GM19023 (cell line): ENCODE data around the gene WBP1.
"Not testable (repeated sequence)": the region's sequence is repeated elsewhere in the genome, so short reads cannot be mapped to it uniquely, and the experiment has no call there.

Experiments
- ATAC-seq: cut with Tn5 transposase; IDR thresholded peaks from one replicate; pipeline ENCODE4 v1.9.1; 2021; ENCODE audit warnings: mild to moderate bottlenecking, moderate library complexity; ENCODE audit not compliant: unreplicated experiment

Gene WBP1

DNA sequence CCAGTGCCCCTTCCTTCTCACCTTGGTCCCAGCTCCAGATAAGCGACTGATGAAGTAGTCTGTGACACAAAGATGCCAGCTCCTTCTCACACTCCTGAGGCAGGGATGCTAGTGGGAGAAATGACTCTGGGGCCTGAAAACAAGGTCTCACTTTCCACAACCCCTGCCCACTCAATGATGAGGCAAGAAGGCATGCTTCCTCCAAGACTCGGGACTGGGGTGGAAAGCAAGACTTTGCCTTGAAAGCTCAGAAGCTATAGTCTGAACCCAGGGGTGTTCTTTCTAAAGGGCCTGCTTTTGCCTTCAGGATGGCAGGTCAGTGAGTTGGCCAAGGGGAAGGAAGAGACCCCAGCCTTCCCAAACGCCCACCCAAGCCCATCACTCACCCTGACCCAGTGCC is 23.2 kb downstream of the WBP1 start:
- ATAC-seq = no peak

DNA sequence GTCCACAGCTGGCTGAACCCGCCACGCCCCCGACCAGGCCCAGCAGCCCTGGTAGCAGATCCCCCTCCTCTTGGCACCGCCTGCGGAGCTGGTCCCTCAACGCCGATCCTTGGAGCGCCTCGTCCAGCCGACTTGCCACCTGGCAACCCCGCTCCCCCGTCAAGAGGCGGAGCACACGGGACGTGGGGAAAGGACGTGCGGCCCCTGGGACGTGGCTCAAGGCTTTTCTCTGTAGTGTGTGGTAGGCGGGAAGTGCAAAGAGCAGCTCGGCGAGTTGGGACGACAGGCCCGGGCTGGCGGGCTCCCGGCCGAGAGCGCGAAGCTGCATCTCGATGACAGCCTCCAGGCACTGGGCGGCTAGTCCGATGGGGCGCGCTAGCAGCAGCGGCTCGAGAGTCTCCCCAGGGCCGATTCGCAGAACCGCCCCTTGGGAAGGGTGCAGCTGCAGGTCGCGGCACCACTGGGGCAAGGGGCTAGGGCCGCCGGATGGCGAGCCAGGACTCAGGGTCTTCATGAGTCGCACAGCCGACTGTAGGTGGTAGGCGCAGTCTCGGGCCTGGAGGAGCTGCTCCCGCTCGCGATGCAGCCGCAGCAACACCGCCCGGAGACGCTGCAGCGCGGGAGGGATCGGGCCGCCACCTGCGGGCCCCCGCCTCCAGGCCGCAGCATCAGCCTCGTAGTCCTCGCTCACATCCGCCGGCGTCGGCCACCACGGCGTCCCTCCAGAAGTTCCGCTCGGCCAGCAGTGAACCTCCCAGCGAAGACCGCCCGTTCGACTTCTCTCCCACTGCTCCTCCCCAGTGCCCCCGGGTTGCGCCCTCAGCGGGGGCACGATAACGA is 23.9 kb downstream of the WBP1 start:
- ATAC-seq = peak; percentile 41

DNA sequence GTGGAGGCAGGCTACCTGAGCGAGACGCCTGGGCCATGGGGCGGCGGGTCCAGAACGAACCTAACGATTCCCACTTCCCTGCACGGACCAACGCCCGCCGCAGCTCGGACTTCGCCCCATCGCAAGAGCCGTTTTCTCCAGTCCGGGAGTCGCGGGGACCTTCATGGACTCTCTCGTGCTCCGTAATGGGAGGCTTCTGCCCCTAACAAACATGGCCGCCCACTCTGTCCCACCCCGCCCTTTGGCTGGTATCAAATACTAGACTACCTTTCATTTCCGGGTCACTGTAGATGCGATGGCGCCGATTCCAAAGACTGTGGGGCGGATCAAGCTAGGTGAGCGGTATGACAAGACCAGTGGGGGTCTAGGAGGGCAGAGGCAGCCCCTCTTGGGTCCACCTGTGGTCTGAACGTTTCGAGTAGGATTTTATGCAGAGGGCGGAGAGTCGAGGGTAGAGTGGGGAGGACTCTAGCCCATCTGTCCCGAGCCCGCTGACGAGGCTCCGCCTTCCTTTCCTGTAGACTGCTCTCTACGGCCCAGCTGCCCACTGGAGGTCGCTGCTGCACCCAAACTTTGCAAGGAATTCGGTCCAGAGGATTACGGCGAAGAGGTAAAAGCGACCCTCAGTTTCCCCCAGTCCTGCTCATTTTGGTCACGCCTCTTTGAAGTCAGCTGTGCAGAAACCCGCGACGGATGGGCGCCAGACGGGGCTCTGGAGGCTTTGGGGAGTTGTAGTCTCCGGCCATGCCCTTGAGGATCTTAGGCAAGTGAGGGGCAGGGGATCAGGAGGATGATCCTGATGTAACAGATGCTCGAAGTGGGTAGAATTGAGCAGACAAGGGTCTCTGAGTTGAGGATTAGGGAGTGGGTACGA is 24.8 kb downstream of the WBP1 start, which contains the start of the genes CCDC142 and TTC31:
Gene CCDC142, minus strand, starts transcription at position 198 of the 874 bp plus-strand sequence. Its CDS starts 161 bp downstream, at position 37.
Gene TTC31, plus strand, starts transcription at position 281 of the 874 bp plus-strand sequence. Its CDS starts 15 bp downstream, at position 296.
- ATAC-seq = peak; percentile 92

DNA sequence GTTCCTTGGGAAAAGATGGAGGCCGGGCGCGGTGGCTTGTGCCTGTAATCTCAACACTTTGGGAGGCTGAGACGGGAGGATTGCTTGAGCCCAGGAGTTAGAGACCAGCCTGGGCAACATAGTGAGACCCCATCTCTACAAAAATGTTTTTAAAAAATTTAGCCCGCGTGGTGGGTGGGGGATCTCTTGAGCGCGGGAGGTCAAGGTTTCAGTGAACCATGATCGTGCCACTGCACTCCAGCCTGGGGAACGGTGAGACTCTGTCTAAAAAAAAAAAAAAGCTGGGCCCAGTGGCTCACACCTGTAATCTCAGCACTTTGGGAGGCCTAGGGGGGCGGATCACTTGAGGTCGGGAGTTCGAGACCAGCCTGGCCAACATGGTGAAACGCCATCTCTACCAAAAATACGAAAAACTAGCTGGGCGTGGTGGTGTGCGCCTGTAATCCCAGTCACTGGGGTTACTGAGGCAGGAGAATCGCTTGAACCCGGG is 25.5 kb downstream of the WBP1 start:
- ATAC-seq = not testable (repeated sequence)

DNA sequence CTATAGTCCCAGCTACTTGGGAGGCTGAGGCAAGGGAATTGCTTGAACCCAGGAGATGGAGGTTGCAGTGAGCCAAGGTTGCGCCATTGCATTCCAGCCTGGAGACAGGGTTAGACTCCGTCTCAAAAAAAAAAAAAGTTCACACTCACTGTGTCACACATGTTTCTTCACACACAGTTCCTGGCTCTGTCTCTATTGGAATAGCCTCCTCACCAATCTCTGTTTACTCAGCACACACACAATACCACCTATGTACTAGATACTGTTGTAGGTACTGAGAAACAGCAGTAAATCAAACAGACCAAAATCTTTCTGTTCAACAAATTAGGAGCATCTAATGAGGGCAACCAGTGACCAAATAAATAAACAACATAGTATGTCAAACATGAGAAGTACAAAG is 27.9 kb downstream of the WBP1 start:
- ATAC-seq = no peak

DNA sequence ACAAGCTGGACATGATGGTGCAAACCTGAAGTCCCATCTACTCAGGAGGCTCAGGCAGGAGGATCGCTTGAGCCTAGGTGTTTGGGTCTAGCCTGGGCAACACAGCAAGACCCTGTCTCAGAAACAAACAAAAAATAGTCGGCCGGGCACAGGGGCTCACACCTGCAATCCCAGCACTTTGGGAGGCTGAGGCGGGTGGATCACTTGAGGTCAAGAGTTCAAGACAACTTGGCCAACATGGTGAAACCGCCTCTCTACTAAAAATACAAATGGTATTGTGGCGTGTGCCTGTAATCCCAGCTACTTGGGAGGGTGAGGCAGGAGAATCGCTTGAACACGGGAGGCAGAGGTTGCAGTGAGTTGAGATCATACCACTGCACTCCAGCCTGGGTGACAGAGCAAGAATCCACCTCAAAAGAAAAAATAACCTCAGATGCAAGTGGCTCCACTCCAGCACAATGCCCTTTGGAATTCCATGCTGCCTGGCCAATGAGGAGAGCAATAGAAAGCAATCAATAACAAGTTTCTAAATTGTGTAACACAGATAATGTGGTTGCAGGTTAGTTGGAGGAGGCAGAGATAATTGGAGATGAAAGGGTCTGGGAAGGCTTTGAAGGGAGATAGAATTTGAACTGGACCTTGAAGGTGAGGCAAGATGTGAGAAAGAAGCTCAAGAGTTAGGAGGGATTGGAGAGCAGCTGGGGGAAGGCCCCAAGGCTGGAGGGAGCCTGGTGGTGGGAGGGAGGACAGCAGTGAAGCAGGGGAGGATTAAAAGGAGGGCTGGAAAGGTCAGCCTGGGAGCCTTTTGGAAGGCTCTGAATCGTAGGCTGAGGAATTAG is 30.6 kb downstream of the WBP1 start:
- no peak for ATAC-seq

DNA sequence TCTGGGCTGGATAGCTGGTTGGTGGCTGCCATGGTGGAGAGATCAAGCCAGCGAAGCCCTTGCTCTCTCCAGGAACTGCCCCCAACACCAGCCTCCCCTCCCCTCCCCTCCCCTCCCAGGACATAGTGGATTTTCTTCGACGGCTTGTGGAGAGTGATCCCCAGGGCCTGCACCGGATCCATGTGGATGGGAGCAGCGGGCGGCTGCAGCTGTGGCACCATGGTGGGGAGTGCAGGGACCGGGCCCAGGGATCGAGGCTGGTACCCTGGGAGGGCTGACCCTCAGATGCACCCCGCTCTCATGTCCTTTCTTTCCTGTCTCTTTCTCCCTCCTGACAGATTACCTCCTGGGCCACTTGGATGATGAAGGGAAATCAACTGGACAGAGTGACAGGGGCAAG is 31.7 kb downstream of the WBP1 start:
- no peak for ATAC-seq

DNA sequence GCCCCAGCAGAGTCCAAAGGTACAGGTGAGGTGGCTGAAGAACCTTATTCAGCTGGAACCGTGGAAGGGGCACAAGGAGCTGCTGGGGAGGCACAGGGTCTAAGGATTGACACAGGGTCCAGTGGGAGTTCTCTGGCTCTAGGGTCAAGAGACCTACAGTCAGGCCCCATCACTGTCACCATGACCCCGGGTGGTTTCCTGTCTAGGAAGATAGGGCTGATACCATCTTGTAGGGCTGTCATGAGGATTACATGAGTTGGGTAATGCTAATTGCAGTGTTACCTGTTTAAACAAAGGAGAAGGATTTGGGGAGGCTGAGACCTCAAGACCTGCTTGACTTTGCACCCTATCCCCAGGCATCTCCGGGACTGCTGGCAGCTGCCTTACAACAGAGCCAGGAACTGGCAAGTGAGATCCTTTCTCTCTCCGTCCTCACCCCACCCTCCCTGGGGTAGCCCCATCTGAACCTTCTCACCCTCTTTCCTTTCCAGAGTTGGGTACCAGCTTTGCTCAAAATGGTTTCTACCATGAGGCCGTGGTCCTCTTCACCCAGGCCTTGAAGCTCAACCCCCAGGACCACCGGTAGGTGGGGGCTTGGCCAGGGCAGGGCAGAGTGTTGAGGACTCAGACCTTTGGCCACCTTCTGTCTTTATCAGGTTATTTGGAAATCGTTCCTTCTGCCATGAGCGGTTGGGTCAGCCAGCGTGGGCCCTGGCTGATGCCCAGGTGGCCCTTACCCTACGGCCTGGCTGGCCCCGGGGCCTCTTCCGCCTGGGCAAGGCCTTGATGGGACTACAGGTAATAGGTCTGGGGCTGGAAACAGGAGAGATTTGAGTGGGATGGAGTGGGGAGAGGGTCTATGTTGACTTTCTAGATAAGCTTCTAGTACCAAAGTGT is 33.7 kb downstream of the WBP1 start:
- no peak for ATAC-seq

DNA sequence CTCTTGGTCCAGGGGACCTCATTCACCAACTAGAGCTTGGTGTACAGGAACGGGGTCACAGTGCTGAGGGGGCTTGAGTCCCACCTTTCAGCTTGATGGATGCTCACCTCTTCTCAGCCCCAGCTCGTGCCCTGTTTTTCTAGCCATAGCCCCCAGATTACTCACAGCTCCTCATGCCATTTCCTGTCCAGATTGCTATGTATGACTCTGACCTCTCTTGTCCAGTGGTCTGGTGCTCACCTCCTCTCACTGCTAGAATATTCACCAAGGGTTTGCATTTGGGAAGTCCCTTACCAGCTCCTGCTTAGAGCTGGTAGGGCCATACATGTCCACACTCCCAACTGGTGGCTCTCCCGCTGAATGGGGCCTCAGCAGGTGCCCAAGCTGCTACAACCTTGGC is 35.3 kb downstream of the WBP1 start:
- ATAC-seq = no peak

DNA sequence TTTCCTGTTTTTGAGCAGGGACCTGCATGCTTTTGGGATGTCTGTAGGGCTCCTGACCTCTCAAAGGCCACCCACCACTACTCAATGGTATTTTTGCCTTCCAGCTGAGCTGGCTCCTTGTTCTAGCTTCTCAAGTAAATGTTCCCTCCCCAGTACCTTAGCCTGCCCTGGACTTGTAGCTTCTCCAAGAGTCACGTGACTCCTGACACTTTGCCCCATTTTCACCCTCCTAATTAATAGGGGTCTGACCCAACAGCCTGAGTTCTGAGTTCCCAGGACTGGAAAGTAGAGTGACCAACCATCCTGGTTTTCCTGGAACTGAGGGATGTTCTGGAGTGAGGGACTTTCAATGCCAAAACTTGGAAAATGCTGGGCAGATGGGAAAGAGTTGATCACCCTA is 37.2 kb downstream of the WBP1 start:
- ATAC-seq = no peak

DNA sequence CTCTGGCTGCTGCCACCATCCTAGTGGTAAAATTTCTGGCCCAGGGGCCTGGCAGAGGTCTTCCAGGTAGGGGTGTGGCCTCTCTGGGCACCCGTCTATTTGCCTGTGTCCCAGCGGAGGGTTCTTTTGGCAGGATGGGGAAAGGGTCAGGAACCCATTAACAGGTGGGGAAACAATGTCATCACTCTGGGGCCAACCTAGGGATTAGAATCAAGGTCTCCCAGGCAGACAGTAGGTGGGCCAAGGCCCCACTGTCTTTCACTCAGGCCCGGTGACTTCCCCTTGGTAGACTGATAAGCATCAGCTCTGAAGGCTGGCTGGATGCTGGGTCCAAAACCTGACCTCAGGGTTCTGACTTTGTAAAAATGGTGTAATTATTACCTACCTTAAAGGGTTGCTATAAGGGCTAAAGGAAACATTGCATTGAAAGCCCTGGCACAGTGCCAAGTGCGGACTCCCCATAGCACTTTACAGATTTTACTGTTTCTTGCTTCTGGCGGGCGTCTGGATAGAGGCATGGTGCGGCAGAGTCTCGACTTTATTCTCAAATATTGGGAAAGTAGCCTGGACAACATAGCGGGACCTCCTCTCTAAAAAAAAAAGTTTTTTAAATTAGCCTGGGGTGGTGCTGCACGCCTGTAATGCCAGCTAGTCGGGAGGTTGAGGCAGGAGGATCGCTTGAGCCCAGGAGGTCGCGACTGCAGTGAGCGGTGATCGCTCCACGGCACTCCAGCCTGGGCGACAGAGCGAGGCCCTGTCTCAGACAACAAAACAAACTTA is 38.9 kb downstream of the WBP1 start:
- no peak for ATAC-seq

DNA sequence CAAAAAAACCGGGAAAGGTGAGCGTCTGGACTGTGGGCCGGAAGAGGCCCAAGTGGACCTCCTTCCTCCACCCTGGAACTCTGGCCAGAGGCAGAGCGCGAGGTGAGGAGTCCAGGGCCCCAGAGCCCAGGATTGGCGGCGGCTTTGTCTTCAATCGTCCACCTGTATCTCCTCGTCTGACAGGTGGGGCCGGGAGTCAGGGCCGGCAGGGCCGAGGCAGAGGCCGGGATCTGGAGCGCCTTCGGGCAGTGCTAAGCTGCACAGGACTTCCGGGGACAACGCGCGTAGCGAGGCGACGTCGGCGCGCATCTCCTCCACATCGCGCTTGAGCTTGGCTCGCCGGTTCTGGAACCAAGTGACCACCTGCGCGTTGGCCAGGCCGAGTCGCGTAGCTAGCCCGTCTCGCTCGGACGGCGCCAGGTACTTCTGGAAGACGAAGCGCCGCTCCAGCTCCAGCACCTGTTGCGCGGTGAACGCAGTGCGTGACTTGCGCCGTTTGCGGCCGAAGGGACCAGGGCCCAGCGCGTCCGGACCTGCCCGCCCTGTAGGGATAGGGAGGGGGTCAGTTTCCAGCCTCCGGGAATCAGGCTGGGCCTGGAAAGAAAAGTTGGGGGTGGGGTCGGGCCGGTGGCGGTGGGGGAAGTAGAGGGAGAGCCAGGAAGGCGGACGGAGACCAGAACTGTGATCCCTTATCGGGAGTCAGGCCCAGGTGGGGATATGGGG is 39.7 kb downstream of the WBP1 start:
- ATAC-seq = no peak

DNA sequence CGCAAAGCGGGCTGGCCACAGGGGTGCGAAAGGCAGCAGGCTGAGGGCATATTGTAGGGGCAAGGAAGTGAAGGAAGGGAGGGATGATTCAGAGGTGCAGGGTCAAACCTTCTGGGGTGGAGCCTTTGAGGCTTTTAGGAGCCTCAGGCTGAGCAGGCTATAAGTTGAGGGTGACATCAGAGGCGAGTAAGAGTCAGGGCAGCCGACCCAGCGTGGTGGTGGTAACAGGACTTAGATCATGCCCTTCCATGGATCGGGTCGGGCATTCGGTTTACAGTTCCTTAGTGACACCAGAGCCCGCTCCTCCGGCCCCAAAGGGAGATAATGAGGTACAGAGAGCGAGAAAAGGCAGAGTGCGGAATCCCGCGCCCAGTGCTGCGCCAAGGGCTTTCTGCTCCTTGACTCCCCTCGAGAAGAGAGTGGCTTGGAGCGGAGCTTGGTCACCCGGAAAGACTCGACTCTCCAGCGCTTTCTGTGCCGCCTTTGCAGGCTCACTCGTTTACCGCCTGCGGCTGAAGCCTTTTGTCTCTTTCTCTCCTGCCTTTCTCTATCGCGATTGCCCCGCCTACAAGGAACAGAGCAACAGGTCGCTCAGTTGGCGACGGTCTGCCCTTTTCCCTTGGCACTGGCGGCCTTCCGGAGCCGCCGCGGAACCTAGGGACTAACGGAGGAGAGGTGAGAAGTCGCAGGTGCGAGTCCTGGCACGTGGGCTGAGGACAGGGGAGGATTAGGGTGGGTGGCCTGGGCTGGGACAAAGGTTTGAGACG is 40.4 kb downstream of the WBP1 start:
- no peak for ATAC-seq

DNA sequence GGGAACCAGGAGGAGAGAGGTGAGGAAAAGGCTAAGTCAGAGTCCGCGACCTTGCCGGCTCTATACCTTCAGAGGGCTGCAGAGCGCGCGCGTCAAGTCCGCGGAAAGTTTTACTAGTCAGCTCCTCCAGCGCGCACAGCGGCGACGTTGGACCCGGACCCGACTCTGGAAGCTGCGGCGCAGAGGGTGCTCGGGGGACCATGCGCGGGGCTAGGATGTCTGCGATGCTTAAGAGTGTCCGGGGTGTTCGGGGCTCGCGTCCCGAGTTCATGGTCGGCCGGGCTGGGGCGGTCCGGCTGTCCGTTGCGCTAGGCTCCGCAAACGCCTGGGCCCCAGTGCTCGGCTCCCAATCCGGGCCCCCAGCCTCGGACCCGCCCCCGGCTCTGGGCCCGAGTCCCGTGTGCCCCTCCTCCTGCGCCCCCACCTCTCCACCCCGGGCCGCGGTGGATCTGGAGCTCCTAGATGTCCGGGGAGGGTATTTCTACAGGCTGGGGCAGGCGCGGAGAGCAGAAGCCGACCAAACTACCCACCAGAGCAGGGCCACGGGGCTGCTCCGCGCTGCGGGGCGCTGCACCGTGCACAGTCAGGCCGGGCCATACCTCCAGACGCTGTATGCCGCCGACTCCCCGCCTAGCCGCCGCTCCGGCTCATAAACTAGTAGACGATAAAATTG is 41.2 kb downstream of the WBP1 start, which contains the start of gene LBX2:
Gene LBX2, minus strand, starts transcription at position 337 of the 673 bp plus-strand sequence. Its CDS starts 66 bp downstream, at position 271.
- no peak for ATAC-seq

DNA sequence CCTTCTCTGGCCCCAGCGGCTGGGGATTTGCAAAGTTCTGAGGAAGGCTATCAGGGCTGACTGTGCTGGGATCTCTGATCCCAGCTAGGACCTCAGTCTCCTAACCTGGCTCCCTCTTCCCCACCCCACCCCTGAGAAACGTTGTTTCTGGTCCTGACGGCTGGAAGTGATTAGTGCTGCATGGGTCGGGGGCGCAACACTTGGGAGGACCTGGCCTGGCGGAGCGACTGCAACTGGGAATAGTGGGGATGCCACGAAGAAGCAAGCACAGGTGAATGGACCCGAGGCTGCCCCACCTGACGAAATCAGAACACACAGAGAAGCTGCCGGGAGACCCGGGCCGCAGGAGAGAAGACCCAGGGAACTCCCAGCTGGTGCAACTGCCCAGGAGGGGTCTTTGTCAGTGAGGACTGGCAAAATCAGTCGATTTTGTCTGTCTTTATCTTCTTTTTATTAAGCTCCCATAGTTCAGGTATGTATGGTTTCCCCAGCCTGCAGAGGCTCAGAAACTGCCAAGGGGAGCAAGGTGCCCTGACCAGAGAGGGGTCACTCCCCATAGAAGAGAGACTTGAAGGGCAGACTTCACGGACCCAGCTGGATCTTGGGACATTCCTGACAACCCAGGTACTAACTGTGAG is 41.8 kb downstream of the WBP1 start:
- ATAC-seq = no peak

DNA sequence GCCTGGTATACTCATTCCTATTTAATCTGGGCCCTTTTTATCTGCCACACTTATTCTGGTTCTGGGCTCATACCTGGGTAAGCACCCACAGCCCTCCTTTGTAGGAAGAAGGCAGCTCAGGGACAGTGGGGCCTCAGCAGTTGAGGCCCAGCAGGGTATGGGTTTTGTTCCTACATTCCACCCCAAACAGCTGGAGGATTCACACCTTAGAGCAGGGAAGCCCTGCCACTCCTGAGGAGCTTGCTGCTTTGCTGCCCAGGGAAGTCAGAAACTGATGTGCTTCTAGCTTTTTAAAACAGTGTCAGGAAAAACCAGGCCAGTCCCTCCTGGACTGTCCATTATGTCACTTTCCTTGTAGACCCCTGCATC is 42.3 kb downstream of the WBP1 start:
- ATAC-seq = no peak
